NCI-H748 (cell line): Measurements from ENCODE around the gene PADI1.
A peak's percentile ranks its signal among the peaks of the same experiment; 100 is the strongest.
"Not testable (repeated sequence)": the region's sequence is repeated elsewhere in the genome, so short reads cannot be mapped to it uniquely, and the experiment has no call there.

Experiments
- DNase-seq: peaks from one replicate; lab custom pipeline; 2025; ENCODE audit not compliant: unreplicated experiment; lab: John Stamatoyannopoulos, UW

The PADI1 gene

DNA sequence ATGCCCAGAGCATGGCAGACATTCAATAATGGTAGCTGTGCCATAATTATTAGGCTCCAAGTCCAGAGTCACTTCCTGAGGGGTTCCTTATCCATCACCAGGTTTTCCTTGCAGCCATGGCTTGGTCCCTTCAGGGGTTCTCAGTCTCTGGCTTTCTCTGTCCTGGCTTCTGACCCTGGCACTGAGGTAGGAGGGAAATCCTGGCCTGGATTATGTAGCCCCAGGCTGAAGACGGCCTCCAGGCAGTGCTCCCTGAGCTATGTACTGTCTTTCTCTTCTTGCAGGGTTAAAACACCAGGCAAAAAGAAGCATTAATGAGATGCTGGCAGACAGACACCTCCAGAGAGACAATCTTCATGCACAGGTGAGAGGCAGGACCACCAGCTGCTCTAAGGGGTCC is 34.5 kb downstream of the PADI1 start:
- DNase-seq = no peak

- not testable (repeated sequence) for DNase-seq
Observed at GRCh38 chr1:17241011-17241779, 36.3 kb downstream of the PADI1 start.

DNA sequence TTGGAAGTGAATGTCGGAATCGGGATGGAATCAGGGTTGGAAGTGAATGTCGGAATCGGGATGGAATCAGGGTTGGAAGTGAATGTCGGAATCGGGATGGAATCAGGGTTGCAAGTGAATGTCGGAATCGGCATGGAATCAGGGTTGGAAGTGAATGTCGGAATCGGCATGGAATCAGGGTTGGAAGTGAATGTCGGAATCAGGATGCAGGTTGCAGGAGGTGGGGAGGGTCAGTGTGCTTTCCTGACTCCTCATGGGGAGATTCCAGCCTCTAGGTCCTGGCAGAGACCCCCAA is 36.8 kb downstream of the PADI1 start:
- DNase-seq = not testable (repeated sequence)

GRCh38 chr1:17243274-17243673 is 38.3 kb downstream of the PADI1 start:
- DNase-seq = no peak

- DNase-seq = peak; percentile 11
Observed at GRCh38 chr1:17244821-17245740, 40.2 kb downstream of the PADI1 start.

GRCh38 chr1:17245816-17246325 is 40.9 kb downstream of the PADI1 start:
- DNase-seq = no peak

DNA sequence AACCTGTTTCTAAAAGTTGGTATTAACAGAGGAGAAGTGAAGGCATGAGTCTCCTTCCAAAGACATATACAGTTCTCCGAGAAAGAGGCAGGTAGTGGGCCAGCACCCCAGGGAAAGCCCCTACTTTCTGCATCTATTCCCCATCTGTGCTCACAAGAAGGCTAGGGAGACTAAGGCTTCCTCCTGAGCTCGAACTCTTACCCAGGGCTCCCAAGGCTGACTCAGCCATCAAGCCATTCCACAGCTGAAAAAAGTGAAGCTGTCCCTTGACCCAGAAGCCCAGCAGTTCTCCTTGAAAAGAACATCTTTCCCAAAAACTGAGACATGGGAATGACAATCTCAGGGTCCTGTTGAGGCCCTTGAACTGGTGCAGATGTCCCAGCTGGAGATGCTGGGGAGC is 42.0 kb downstream of the PADI1 start:
- no peak for DNase-seq

DNA sequence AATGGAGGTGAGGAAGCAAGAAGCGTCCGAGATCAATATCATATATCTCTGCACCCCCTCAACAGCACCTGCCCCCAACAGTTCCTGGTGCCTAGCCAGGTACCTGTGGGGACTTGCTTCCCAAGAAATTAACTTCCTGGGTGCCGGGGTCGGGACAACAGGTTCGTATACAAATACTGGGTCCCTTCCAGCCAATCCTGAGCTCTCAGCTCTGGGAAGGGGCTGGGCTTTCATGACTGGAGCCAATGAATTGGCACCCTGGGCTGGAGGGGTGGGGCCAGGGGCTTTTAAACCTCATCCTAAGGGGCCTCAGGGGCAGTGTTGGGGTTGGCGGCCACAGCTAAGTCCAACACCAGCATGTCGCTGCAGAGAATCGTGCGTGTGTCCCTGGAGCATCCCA is 43.9 kb downstream of the PADI1 start, which contains the start of gene PADI3:
PADI3 (plus strand) TSS at position 318 of the 400 bp plus-strand sequence; CDS start at position 358, 40 bp downstream.
- DNase-seq = no peak

DNA sequence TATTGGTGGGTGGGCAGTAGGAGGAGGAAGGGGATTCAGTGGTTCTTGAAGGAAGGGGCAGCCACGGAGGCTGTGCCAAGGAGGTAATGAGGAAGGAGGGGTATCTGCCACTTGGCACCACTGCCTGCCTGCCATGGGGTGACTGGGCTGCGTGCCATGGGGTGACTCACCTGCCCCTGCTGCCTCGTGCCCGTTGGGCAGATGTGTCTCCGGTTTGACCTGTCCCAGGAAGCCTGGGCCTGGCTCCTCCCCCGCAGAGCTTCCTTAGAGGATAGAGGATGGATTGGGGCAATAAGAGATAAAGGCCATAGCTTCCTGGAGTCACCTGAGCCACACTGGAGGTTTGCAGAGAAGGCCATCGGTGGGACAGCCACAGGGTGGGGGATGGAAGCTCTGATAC is 45.7 kb downstream of the PADI1 start:
- no peak for DNase-seq

DNA sequence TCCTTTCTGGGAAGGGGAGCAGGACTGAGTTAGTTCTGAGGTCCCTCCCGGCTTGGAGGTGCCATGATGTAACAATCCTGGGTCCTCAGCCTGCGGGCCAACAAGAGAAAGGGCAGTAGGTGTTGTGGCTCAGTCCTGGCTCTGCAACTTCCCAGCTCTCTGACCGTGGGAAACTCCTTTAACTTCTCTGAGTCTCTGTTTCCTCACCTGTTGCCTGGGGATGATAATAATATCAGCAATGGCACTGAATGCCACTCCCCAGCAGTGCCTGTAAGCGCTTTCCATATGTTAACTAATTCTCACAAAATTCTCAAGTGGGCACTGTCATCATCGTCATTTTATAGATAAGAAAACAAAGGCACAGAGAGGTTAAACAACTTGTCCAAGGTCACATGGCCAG is 46.3 kb downstream of the PADI1 start:
- no peak for DNase-seq

- no peak for DNase-seq
Observed at GRCh38 chr1:17251701-17252376, 46.9 kb downstream of the PADI1 start.

GRCh38 chr1:17255336-17255735 is 50.4 kb downstream of the PADI1 start:
- DNase-seq = no peak

GRCh38 chr1:17258116-17258757 is 53.3 kb downstream of the PADI1 start:
- no peak for DNase-seq

DNA sequence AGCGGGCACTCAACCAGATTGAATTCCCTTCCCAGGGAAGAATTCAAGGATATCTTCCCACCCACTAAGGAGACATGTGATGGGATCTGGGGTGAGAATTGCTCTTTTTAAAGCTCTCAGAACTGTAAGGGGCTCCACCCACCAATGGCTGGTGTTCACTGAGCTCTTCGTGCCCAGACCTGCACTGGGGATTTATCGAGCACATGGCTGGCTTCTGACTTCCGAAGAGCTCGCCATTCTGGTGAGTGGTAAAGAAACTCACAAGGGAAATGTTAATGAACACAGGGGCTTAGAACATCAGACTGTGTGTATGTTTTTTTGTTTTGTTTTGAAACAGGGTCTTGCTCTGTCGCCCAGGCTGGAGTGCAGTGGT is 53.8 kb downstream of the PADI1 start:
- no peak for DNase-seq

GRCh38 chr1:17259233-17259873 is 54.4 kb downstream of the PADI1 start:
- no peak for DNase-seq

DNA sequence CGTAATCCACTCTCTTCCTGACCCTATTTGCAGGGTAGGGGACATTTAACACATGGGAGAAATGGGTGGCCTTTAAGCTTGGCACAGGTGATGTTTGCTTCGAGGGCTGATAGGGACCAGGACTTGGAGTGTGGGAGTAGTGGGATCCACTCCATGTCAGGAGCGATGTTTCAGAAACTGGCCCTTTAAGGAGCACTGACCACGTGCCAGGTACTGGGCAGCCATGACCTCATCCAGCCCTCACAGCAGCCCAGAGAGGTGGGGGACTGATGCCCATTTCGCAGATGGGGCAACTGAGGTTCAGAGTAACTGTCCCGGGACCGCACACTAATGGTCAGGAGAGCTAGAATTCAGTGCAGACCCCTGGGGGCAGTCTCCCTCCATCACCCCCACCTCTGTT is 55.3 kb downstream of the PADI1 start:
- DNase-seq = no peak

- no peak for DNase-seq
Observed at GRCh38 chr1:17260738-17261137, 55.8 kb downstream of the PADI1 start.

DNA sequence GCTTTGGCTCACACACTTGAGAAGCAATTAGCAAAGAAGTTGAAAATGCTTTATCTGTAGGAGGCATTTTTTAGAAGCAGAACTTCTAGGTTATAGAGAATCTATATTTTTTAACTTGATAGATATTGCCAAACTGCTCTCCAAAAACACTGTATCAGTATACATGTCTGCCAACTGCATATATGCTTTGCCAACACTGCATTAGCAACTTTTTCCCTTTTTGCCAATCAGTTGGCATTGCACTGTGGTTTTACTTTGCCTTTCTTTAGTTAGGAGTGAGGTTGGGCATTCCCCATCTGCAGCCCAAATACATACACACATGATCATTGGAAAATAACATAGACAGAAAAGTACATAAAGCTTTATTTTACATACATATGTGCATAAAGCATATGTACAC is 59.0 kb downstream of the PADI1 start:
- no peak for DNase-seq

- DNase-seq = no peak
Observed at GRCh38 chr1:17264470-17264869, 59.5 kb downstream of the PADI1 start.

DNA sequence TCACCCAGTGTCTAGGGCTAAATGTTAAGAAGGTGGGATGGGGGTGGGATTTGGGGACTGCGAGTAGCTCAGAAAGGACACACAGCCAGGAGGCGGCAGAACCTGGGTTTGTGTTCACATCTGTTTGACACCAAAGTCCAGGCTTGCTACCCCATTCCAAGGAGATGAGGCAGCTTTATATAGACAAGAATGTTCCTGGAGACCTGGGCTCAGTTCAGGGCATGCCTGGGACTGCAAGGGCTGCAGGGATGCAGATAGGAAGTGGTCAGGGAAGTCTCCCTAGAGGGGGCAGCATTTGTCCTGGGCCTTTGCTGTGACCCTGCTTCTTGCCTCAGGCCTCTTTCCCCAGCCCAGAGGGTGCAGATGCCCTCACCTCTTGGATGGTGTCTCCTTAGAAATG is 60.2 kb downstream of the PADI1 start:
- DNase-seq = no peak

DNA sequence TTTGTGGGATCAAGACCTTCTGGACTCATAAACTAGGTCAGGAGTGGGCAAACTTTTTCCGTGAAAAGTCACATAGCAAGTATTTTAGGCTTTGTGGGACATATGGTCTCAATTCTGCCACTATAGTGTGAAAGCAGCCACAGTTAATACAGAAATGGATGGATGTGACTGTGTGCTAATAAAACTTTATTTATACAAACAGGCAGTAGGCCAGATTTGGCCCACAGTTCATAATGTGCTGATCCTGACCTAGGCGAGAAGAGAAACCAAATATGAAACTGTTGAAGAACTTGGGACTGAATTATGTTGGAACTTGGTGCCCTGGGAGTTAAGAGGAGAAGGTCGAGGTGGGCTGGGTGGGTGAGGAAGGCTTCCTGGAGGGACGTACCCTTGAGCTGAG is 61.0 kb downstream of the PADI1 start:
- no peak for DNase-seq
